Spleen (tissue), 7 donors: ENCODE data around the gene C4orf50.

ENCODE experiments used
- CTCF ChIP-seq, 11 experiments: fragments of 200-600 bp in 7 of 11; fragments of 450-650 bp in 4 of 11; sonication (generic) in 4 of 11; IDR thresholded peaks in 8 of 11; conservative IDR thresholded peaks in 3 of 11; 1 replicate in 7 of 11; 2 replicates in 4 of 11; pipeline versions ENCODE4 v1.4.0 to v1.8.0; 2016 to 2021; ENCODE audit warnings: antibody characterized with exemption in 11 of 11, inconsistent platforms in 4 of 11, mild to moderate bottlenecking in 1 of 11
- POLR2AphosphoS5 ChIP-seq, 3 donors: sonication (generic); formaldehyde crosslinking; IDR thresholded peaks; one replicate each; pipeline ENCODE4 v1.5.1; 2017; ENCODE audit warnings: antibody characterized with exemption in 3 of 3
- donor health status: DM: no; HTN: no; CAD: no; lungs with moderate emphysema.
- donor health status: DM: no; HTN: no; CAD: no.
- donor health status: DM: no; HTN: no; CAD: no.

- no peak for TF ChIP-seq CTCF (IDR thresholded peaks at IDR 0.05 in 8 of 11, conservative IDR thresholded peaks at IDR 0.05 in 3 of 11)
- TF ChIP-seq POLR2AphosphoS5 (IDR thresholded peaks at IDR 0.05) = no peak
Measured at GRCh38 chr4:5974321-5974720, 43.9 kb downstream of the C4orf50 start.
